ENCODE results near the gene IFT81. TPM values are rescaled to one million over a fixed set of nuclear protein-coding genes. Genes with fewer than 3 reads are reported as not detected.

IFT81 gene
- polyA plus RNA-seq, 2 of the 4 experiments (the other 2 are of a cell fraction) = 40.7 to 73.4 TPM

GRCh38 chr12:110171636-110172035, 47.5 kb downstream of the IFT81 start:
- Histone ChIP-seq H3K27ac (no peak overlapping the region), H3K4me3 (no peak overlapping the region), H3K9me3 (no peaks in the 10 kb centered on the region), H3K4me2 (no peak overlapping the region), H3K4me1 (peaks cover 7% of the 10 kb centered on the region; the same call in 1 of the 3 replicates)
- peak; percentile 63 for FAIRE-seq
- ChIA-PET POLR2A (no interaction called here), CTCF (no interaction called here)
- 89% methylated on average over 4 of the region's 4 CpGs for WGBS (ENCODE audit: missing lambda C conversion rate)
- DNase-seq (ENCODE audit: low read depth in 1 of 2, low spot score in 1 of 2) = no peak
- ATAC-seq = no peak
- TF ChIP-seq CHD2 (IDR thresholded peaks at IDR 0.05; ENCODE audit: low read length, partially characterized antibody) = no peak
- no peak for TF ChIP-seq NPAS2 (CRISPR knock-in tag; IDR thresholded peaks at IDR 0.05; ENCODE audit: borderline replicate concordance)
- no peak for TF ChIP-seq JUNB (IDR thresholded peaks at IDR 0.05)
- no peak for TF ChIP-seq CHD4 (IDR thresholded peaks at IDR 0.05; ENCODE audit: borderline replicate concordance)
- no peak for TF ChIP-seq ZNF302 (CRISPR knock-in tag; IDR thresholded peaks at IDR 0.05)
- TF ChIP-seq KDM1A (IDR thresholded peaks at IDR 0.05; ENCODE audit: low read depth) = no peak
- no peak for TF ChIP-seq ATOH8 (CRISPR knock-in tag; IDR thresholded peaks at IDR 0.05; ENCODE audit: low read depth)
- TF ChIP-seq NFE2L2 (conservative IDR thresholded peaks at IDR 0.05; ENCODE audit: low read length) = no peak
- no peak for TF ChIP-seq NR3C1 (IDR thresholded peaks at IDR 0.05)

GRCh38 chr12:110174373-110174996, 50.3 kb downstream of the IFT81 start:
- 85% methylated on average over 6 of the region's 6 CpGs for WGBS (ENCODE audit: missing lambda C conversion rate)
- DNase-seq (ENCODE audit: low read depth in 1 of 2, low spot score in 1 of 2) (no peak), FAIRE-seq (no peak), ATAC-seq (peak in 1 of 2 experiments; percentile 20; a peak in 2 of 6 replicates)
- no peaks in the 10 kb centered on the region for H3K9me3 ChIP-seq
- ChIA-PET POLR2A (no interaction called here), CTCF (interaction anchor here (0.6 to 0.9 kb wide), 4 partner anchors 9 to 150 kb away, joined by 3 read pairs; no protein-coding TSS in a partner anchor)
- no peak for TF ChIP-seq TFCP2L1 (CRISPR knock-in tag; IDR thresholded peaks at IDR 0.05)
- TF ChIP-seq HES2 (IDR thresholded peaks at IDR 0.05) = no peak
- no peak for TF ChIP-seq CEBPB (IDR thresholded peaks at IDR 0.05)
- TF ChIP-seq MAX (IDR thresholded peaks at IDR 0.05) = no peak
- TF ChIP-seq BHLHE40 (IDR thresholded peaks at IDR 0.05; ENCODE audit: low read depth, low read length) = no peak
- no peak for TF ChIP-seq EHMT2 (IDR thresholded peaks at IDR 0.05; ENCODE audit: low read depth)
- H3K4me3 ChIP-seq = no peak overlapping the region
- no peak overlapping the region for H3K4me2 ChIP-seq
- H3K4me1 ChIP-seq = peaks cover 14% of the 10 kb centered on the region; the same call in 2 of the 3 replicates
- H3K27ac ChIP-seq = no peak overlapping the region

- Histone ChIP-seq H3K9me3 (no peaks in the 10 kb centered on the region), H3K4me3 (no peak overlapping the region), H3K4me1 (peaks cover 20% of the 10 kb centered on the region), H3K4me2 (no peak overlapping the region), H3K27ac (no peak overlapping the region)
- no peak for TF ChIP-seq MAFK (IDR thresholded peaks at IDR 0.05; ENCODE audit: partially characterized antibody)
- TF ChIP-seq HDAC2 (IDR thresholded peaks at IDR 0.05) = no peak
- no peak for TF ChIP-seq ATOH8 (CRISPR knock-in tag; IDR thresholded peaks at IDR 0.05; ENCODE audit: low read depth)
- TF ChIP-seq SMC3 (IDR thresholded peaks at IDR 0.05) = no peak
- TF ChIP-seq HMGXB4 (CRISPR knock-in tag; IDR thresholded peaks at IDR 0.05; ENCODE audit: borderline replicate concordance) = no peak
- no peak for TF ChIP-seq ZSCAN20 (CRISPR knock-in tag; IDR thresholded peaks at IDR 0.05)
- no peak for TF ChIP-seq HEYL (CRISPR knock-in tag; IDR thresholded peaks at IDR 0.05)
- no peak for TF ChIP-seq BCL3 (IDR thresholded peaks at IDR 0.05)
- TF ChIP-seq REST (IDR thresholded peaks at IDR 0.05) = no peak
- TF ChIP-seq EHF (CRISPR knock-in tag; IDR thresholded peaks at IDR 0.05) = no peak
- TF ChIP-seq CEBPB (IDR thresholded peaks at IDR 0.05) = no peak
- no peak for TF ChIP-seq KDM5A (IDR thresholded peaks at IDR 0.05)
- TF ChIP-seq NPAS2 (CRISPR knock-in tag; IDR thresholded peaks at IDR 0.05; ENCODE audit: borderline replicate concordance) = no peak
- 76% methylated on average over 4 of the region's 4 CpGs for WGBS (ENCODE audit: missing lambda C conversion rate)
- no peak for DNase-seq (ENCODE audit: low read depth in 1 of 2, low spot score in 1 of 2)
- peak in 1 of 2 experiments; percentile 24; a peak in 2 of 6 replicates for ATAC-seq
- POLR2A ChIA-PET = no interaction called here
- FAIRE-seq = no peak
- CTCF ChIA-PET = interaction anchor here (0.8 to 0.9 kb wide), 2 partner anchors 9 to 101 kb away, joined by 3 read pairs; no protein-coding TSS in a partner anchor
These were observed 51.0 kb downstream of the IFT81 start for GRCh38 chr12:110175201-110175600.
